H1 (cell line): ENCODE data around the gene VSX1. TPM values are rescaled to one million over a fixed set of nuclear protein-coding genes. Genes with fewer than 3 reads are reported as not detected.

ENCODE experiments used
- EP300 ChIP-seq, 2 experiments: IDR thresholded peaks; 1 replicate in 1 of 2; 2 replicates in 1 of 2; pipeline ENCODE4 v1.6.1; 2011 to 2012; ENCODE audit warnings: low read depth in 2 of 2, low read length in 2 of 2, mild to moderate bottlenecking in 2 of 2, borderline replicate concordance in 1 of 2, inconsistent platforms in 1 of 2, moderate library complexity in 1 of 2
- HDAC6 ChIP-seq: IDR thresholded peaks from one replicate; pipeline ENCODE4 v1.7.1; 2012; ENCODE audit warnings: low read depth, mild to moderate bottlenecking, inconsistent platforms, low read length, moderate library complexity
- JUN ChIP-seq: IDR thresholded peaks from 2 replicates; pipeline ENCODE4 v1.6.1; 2011; ENCODE audit warnings: low read depth, mild to moderate bottlenecking, improper control_type of control experiment, low read length
- MAFK ChIP-seq: IDR thresholded peaks from 2 replicates; pipeline ENCODE4 v1.6.1; 2012; ENCODE audit warnings: low read depth, mild to moderate bottlenecking, improper control_type of control experiment, low read length
- SAP30 ChIP-seq: fragments of 300-600 bp; sonication (generic); IDR thresholded peaks from 2 replicates; pipeline ENCODE4 v1.7.1; 2012; ENCODE audit warnings: low read length, moderate library complexity, mild to moderate bottlenecking, inconsistent platforms; ENCODE audit not compliant: insufficient read depth, insufficient replicate concordance
- SIN3A ChIP-seq, 2 experiments: IDR thresholded peaks in 1 of 2; conservative IDR thresholded peaks in 1 of 2; 2 replicates each; pipeline ENCODE4 v1.6.1; 2011 to 2012; ENCODE audit warnings: low read length in 2 of 2, improper control_type of control experiment in 1 of 2, low read depth in 1 of 2, mild to moderate bottlenecking in 1 of 2
- polyA plus RNA-seq, 7 experiments: library from polyadenylated mRNA; depleted of rRNA in 3 of 7; stranded (reverse) in 5 of 7; unstranded in 2 of 7; fragments of >200 nt in 5 of 7; fragments of 200-250 nt in 2 of 7; gene quantifications; 1 replicate in 5 of 7; 2 replicates in 1 of 7; 4 replicates in 1 of 7; pipeline versions ENCODE4 v1.2.1 to v1.2.3, GENCODE V29; 2011 to 2013; ENCODE audit warnings: missing spikeins in 2 of 7, mixed read lengths in 2 of 7
- total RNA-seq: library from RNA; stranded (reverse); fragmentation: NEBNext Ultra II Directional; extraction: Animal tissue kit (Norgen Biotek cat#: 25700); gene quantifications from 2 replicates; pipeline ENCODE4 v1.2.1, GENCODE V29; 2021
- TF ChIP-seq, protein P1 (sequence below): IDR thresholded peaks from 2 replicates; pipeline ENCODE4 v1.6.1; 2011; ENCODE audit warnings: low read length, improper control_type of control experiment
- TF ChIP-seq, protein P2 (sequence below): fragments of 300-600 bp; sonication (generic); IDR thresholded peaks from 2 replicates; pipeline ENCODE4 v1.7.1; 2012; ENCODE audit warnings: low read length, moderate library complexity, mild to moderate bottlenecking, inconsistent platforms; ENCODE audit not compliant: insufficient replicate concordance

Gene VSX1
- total and polyA plus RNA-seq, 2 of the 8 experiments (the other 6 are each of a cell fraction or from before 2014, with no cell fraction given): 0.14 TPM; not detected in 1

DNA sequence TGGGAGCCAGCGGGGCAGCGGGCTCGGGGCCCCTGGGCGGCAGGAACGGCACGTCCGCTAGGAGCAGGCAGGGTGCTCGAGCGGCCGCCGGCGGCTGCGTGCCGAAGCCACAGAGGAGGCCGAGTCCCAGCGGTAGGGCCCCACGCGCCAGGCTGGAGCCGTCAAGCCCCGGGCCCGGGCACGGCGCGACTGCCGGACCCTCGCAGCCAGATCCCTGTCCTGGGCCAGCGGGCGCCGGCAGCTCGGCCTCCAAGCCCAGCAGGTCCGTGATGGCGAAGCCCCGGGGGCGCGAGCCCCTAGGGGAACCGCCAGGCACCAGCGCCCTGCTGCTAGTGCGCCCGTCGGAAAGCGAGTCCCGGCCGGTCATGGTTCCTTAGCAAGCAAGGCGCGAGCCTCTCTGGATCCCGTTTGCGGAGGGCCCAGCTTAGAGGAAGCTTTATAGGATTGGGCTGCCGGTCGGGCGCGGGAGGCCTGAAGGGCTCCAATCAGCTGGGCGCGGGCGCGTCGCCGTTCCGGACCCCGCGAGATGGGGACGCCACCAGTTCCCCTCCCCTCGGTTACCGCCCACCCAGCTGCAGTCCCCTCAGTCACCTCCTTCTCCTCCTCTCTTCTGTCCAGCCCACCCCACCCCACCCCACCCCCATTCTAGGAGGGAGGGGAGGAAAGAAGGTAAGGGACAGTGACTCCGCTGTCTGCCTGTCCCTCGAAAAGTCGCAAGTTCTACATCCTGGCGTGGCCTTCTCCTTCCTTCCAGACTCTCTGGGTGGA lies at the start of gene VSX1 (continued):
- TF ChIP-seq EP300 (IDR thresholded peaks at IDR 0.05; ENCODE audit: borderline replicate concordance in 1 of 2, low read depth in 2 of 2, low read length in 2 of 2) (no peak), SIN3A (conservative IDR thresholded peaks at IDR 0.05 in 1 of 2, IDR thresholded peaks at IDR 0.05 in 1 of 2; ENCODE audit: low read depth in 1 of 2, low read length in 2 of 2) (no peak), HDAC6 (no peak), SAP30 (no peak), JUN (no peak), MAFK (no peak)
- TF ChIP-seq, protein P1, sequence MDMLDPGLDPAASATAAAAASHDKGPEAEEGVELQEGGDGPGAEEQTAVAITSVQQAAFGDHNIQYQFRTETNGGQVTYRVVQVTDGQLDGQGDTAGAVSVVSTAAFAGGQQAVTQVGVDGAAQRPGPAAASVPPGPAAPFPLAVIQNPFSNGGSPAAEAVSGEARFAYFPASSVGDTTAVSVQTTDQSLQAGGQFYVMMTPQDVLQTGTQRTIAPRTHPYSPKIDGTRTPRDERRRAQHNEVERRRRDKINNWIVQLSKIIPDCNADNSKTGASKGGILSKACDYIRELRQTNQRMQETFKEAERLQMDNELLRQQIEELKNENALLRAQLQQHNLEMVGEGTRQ: no peak
- TF ChIP-seq, protein P2, sequence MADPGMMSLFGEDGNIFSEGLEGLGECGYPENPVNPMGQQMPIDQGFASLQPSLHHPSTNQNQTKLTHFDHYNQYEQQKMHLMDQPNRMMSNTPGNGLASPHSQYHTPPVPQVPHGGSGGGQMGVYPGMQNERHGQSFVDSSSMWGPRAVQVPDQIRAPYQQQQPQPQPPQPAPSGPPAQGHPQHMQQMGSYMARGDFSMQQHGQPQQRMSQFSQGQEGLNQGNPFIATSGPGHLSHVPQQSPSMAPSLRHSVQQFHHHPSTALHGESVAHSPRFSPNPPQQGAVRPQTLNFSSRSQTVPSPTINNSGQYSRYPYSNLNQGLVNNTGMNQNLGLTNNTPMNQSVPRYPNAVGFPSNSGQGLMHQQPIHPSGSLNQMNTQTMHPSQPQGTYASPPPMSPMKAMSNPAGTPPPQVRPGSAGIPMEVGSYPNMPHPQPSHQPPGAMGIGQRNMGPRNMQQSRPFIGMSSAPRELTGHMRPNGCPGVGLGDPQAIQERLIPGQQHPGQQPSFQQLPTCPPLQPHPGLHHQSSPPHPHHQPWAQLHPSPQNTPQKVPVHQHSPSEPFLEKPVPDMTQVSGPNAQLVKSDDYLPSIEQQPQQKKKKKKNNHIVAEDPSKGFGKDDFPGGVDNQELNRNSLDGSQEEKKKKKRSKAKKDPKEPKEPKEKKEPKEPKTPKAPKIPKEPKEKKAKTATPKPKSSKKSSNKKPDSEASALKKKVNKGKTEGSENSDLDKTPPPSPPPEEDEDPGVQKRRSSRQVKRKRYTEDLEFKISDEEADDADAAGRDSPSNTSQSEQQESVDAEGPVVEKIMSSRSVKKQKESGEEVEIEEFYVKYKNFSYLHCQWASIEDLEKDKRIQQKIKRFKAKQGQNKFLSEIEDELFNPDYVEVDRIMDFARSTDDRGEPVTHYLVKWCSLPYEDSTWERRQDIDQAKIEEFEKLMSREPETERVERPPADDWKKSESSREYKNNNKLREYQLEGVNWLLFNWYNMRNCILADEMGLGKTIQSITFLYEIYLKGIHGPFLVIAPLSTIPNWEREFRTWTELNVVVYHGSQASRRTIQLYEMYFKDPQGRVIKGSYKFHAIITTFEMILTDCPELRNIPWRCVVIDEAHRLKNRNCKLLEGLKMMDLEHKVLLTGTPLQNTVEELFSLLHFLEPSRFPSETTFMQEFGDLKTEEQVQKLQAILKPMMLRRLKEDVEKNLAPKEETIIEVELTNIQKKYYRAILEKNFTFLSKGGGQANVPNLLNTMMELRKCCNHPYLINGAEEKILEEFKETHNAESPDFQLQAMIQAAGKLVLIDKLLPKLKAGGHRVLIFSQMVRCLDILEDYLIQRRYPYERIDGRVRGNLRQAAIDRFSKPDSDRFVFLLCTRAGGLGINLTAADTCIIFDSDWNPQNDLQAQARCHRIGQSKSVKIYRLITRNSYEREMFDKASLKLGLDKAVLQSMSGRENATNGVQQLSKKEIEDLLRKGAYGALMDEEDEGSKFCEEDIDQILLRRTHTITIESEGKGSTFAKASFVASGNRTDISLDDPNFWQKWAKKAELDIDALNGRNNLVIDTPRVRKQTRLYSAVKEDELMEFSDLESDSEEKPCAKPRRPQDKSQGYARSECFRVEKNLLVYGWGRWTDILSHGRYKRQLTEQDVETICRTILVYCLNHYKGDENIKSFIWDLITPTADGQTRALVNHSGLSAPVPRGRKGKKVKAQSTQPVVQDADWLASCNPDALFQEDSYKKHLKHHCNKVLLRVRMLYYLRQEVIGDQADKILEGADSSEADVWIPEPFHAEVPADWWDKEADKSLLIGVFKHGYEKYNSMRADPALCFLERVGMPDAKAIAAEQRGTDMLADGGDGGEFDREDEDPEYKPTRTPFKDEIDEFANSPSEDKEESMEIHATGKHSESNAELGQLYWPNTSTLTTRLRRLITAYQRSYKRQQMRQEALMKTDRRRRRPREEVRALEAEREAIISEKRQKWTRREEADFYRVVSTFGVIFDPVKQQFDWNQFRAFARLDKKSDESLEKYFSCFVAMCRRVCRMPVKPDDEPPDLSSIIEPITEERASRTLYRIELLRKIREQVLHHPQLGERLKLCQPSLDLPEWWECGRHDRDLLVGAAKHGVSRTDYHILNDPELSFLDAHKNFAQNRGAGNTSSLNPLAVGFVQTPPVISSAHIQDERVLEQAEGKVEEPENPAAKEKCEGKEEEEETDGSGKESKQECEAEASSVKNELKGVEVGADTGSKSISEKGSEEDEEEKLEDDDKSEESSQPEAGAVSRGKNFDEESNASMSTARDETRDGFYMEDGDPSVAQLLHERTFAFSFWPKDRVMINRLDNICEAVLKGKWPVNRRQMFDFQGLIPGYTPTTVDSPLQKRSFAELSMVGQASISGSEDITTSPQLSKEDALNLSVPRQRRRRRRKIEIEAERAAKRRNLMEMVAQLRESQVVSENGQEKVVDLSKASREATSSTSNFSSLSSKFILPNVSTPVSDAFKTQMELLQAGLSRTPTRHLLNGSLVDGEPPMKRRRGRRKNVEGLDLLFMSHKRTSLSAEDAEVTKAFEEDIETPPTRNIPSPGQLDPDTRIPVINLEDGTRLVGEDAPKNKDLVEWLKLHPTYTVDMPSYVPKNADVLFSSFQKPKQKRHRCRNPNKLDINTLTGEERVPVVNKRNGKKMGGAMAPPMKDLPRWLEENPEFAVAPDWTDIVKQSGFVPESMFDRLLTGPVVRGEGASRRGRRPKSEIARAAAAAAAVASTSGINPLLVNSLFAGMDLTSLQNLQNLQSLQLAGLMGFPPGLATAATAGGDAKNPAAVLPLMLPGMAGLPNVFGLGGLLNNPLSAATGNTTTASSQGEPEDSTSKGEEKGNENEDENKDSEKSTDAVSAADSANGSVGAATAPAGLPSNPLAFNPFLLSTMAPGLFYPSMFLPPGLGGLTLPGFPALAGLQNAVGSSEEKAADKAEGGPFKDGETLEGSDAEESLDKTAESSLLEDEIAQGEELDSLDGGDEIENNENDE: no peak
